Endothelial cell (in vitro differentiated cells): ENCODE data around the gene C1GALT1. TPM values are rescaled to one million over a fixed set of nuclear protein-coding genes. Genes with fewer than 3 reads are reported as not detected.

Source experiments
- DNase-seq: peaks from one replicate; pipeline ENCODE4 v3.0.0; 2021; ENCODE audit warnings: low spot score
- H3K27ac Mint-ChIP-seq: one replicate; pipeline ENCODE4 v1.8.0; 2021; ENCODE audit warnings: mixed read lengths, inconsistent platforms; ENCODE audit not compliant: unreplicated experiment
- H3K27me3 Mint-ChIP-seq: one replicate; pipeline ENCODE4 v1.8.0; 2021; ENCODE audit warnings: mild to moderate bottlenecking, moderate library complexity, mixed read lengths, inconsistent platforms; ENCODE audit not compliant: unreplicated experiment
- H3K36me3 Mint-ChIP-seq: one replicate; pipeline ENCODE4 v1.8.0; 2021; ENCODE audit warnings: mild to moderate bottlenecking, low read depth, mixed read lengths, inconsistent platforms; ENCODE audit not compliant: unreplicated experiment
- H3K4me1 Mint-ChIP-seq: one replicate; pipeline ENCODE4 v1.8.0; 2021; ENCODE audit warnings: mild to moderate bottlenecking, mixed read lengths, inconsistent platforms; ENCODE audit not compliant: unreplicated experiment
- H3K4me3 Mint-ChIP-seq: one replicate; pipeline ENCODE4 v1.8.0; 2021; ENCODE audit warnings: mild to moderate bottlenecking, mixed read lengths, inconsistent platforms; ENCODE audit not compliant: unreplicated experiment
- H3K9me3 Mint-ChIP-seq: one replicate; pipeline ENCODE4 v1.8.0; 2021; ENCODE audit warnings: mixed read lengths, inconsistent platforms; ENCODE audit not compliant: unreplicated experiment
- CTCF ChIP-seq: fragments of 200-600 bp; sonication (generic); IDR thresholded peaks from one replicate; pipeline ENCODE4 v1.5.0; 2021; ENCODE audit warnings: antibody characterized with exemption; ENCODE audit not compliant: unreplicated experiment
- total RNA-seq: library from RNA; stranded (reverse); fragmentation: NEBNext Ultra II Directional; extraction: Animal tissue kit (Norgen Biotek cat#: 25700); gene quantifications from one replicate; pipeline ENCODE4 v1.2.1, GENCODE V29; 2021; ENCODE audit not compliant: unreplicated experiment

The C1GALT1 gene
- total RNA-seq, 1 donor from 2014 or later, result 39.7 TPM

- no peak overlapping the region for H3K27ac Mint-ChIP-seq
- no peak for TF ChIP-seq CTCF
Measured at GRCh38 chr7:7169296-7169695, 13.0 kb upstream of the C1GALT1 start.

GRCh38 chr7:7173956-7174632 lies 8.2 kb upstream of the C1GALT1 start:
- no peak for TF ChIP-seq CTCF
- DNase-seq, result no peak
- H3K27me3 Mint-ChIP-seq, result peaks cover 2% of the 10 kb centered on the region
- no peaks in the 10 kb centered on the region for H3K9me3 Mint-ChIP-seq
- no peak overlapping the region for H3K4me3 Mint-ChIP-seq
- H3K4me1 Mint-ChIP-seq, result peaks cover 10% of the 10 kb centered on the region
- peaks cover 4% of the 10 kb centered on the region for H3K36me3 Mint-ChIP-seq
- no peak overlapping the region for H3K27ac Mint-ChIP-seq

More at GRCh38 chr7:7169296-7169695, 13.0 kb upstream of the C1GALT1 start:
- H3K4me1 Mint-ChIP-seq, result no peaks in the 10 kb centered on the region
- H3K27me3 Mint-ChIP-seq, result peaks cover 1% of the 10 kb centered on the region
- DNase-seq, result no peak
- no peak overlapping the region for H3K4me3 Mint-ChIP-seq
- H3K36me3 Mint-ChIP-seq, result no peaks in the 10 kb centered on the region
- H3K9me3 Mint-ChIP-seq, result no peaks in the 10 kb centered on the region

GRCh38 chr7:7175075-7175695 lies 7.2 kb upstream of the C1GALT1 start:
- no peak for DNase-seq
- Mint-ChIP-seq H3K4me3 (no peak overlapping the region), H3K4me1 (peaks cover 10% of the 10 kb centered on the region), H3K36me3 (peaks cover 4% of the 10 kb centered on the region), H3K27me3 (peaks cover 2% of the 10 kb centered on the region), H3K9me3 (no peaks in the 10 kb centered on the region), H3K27ac (no peak overlapping the region)
- TF ChIP-seq CTCF, result no peak

- no peak overlapping the region for H3K4me3 Mint-ChIP-seq
- no peak for TF ChIP-seq CTCF
- peaks cover 4% of the 10 kb centered on the region for H3K36me3 Mint-ChIP-seq
- peak overlapping the region; percentile 65 for H3K27ac Mint-ChIP-seq
- no peak for DNase-seq
- H3K27me3 Mint-ChIP-seq, result peaks cover 2% of the 10 kb centered on the region
- peaks cover 13% of the 10 kb centered on the region for H3K4me1 Mint-ChIP-seq
- no peaks in the 10 kb centered on the region for H3K9me3 Mint-ChIP-seq
Measured at GRCh38 chr7:7176406-7177043, 5.8 kb upstream of the C1GALT1 start.
